Spleen (tissue), 7 donors: ENCODE results near the gene SLC9C1.

Experiments
- POLR2AphosphoS5 ChIP-seq, 3 donors: sonication (generic); formaldehyde crosslinking; IDR thresholded peaks; one replicate each; pipeline ENCODE4 v1.5.1; 2017; ENCODE audit warnings: antibody characterized with exemption in 3 of 3
- TF ChIP-seq, protein P1 (sequence below), 11 experiments: fragments of 200-600 bp in 7 of 11; fragments of 450-650 bp in 4 of 11; sonication (generic) in 4 of 11; IDR thresholded peaks in 8 of 11; conservative IDR thresholded peaks in 3 of 11; 1 replicate in 7 of 11; 2 replicates in 4 of 11; pipeline versions ENCODE4 v1.4.0 to v1.8.0; 2016 to 2021; ENCODE audit warnings: antibody characterized with exemption in 11 of 11, inconsistent platforms in 4 of 11, mild to moderate bottlenecking in 1 of 11
- donor health status: DM: no; HTN: no; CAD: no; lungs with moderate emphysema.
- donor health status: DM: no; HTN: no; CAD: no.
- donor health status: DM: no; HTN: no; CAD: no.

DNA sequence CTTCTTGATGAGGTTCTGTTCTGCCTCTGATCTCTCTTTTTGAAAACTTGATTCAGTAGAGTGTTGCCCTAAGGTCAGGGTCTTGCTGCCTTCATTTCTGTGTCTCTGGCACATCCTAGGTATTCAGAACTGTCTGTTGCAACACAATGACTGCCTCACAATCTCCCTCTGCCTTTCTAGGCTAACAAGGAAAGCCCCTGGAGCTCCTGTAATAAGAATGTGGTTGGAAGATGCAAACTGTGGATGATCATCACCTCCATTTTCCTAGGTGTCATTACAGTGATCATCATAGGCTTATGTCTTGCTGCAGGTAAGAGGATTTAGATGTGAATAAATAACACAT, 200.9 kb downstream of the SLC9C1 start:
- TF ChIP-seq, protein P1, sequence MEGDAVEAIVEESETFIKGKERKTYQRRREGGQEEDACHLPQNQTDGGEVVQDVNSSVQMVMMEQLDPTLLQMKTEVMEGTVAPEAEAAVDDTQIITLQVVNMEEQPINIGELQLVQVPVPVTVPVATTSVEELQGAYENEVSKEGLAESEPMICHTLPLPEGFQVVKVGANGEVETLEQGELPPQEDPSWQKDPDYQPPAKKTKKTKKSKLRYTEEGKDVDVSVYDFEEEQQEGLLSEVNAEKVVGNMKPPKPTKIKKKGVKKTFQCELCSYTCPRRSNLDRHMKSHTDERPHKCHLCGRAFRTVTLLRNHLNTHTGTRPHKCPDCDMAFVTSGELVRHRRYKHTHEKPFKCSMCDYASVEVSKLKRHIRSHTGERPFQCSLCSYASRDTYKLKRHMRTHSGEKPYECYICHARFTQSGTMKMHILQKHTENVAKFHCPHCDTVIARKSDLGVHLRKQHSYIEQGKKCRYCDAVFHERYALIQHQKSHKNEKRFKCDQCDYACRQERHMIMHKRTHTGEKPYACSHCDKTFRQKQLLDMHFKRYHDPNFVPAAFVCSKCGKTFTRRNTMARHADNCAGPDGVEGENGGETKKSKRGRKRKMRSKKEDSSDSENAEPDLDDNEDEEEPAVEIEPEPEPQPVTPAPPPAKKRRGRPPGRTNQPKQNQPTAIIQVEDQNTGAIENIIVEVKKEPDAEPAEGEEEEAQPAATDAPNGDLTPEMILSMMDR (IDR thresholded peaks at IDR 0.05 in 8 of 11, conservative IDR thresholded peaks at IDR 0.05 in 3 of 11): no peak
- TF ChIP-seq POLR2AphosphoS5 (IDR thresholded peaks at IDR 0.05): no peak
